GM19238 (cell line): ENCODE data around the gene TBC1D2B.
"Not testable (repeated sequence)": the region's sequence is repeated elsewhere in the genome, so short reads cannot be mapped to it uniquely, and the experiment has no call there.

Experiments used
- DNase-seq: peaks from one replicate; pipeline ENCODE4 v3.0.0; 2011; ENCODE audit warnings: low spot score; ENCODE audit not compliant: insufficient read length

The TBC1D2B gene

GRCh38 chr15:78003539-78004008 is 73.9 kb downstream of the TBC1D2B start:
- no peak for DNase-seq

- no peak for DNase-seq
These were observed 74.5 kb downstream of the TBC1D2B start for GRCh38 chr15:78002996-78003395.

GRCh38 chr15:78001656-78002055 is 75.9 kb downstream of the TBC1D2B start:
- DNase-seq = no peak

- DNase-seq = no peak
These were observed 76.6 kb downstream of the TBC1D2B start for GRCh38 chr15:78000927-78001249.

GRCh38 chr15:78000091-78000926 is 77.2 kb downstream of the TBC1D2B start:
- peak; percentile 53 for DNase-seq

- no peak for DNase-seq
These were observed 78.0 kb downstream of the TBC1D2B start for GRCh38 chr15:77999486-77999885.

GRCh38 chr15:77998592-77998991 is 78.9 kb downstream of the TBC1D2B start:
- DNase-seq = no peak

- DNase-seq = not testable (repeated sequence)
These were observed 79.6 kb downstream of the TBC1D2B start for GRCh38 chr15:77997761-77998554.

- not testable (repeated sequence) for DNase-seq
These were observed 80.3 kb downstream of the TBC1D2B start for GRCh38 chr15:77997221-77997620.

GRCh38 chr15:77996713-77997171 is 80.8 kb downstream of the TBC1D2B start:
- not testable (repeated sequence) for DNase-seq

- DNase-seq = not testable (repeated sequence)
These were observed 81.3 kb downstream of the TBC1D2B start for GRCh38 chr15:77996226-77996625.

- not testable (repeated sequence) for DNase-seq
These were observed 82.0 kb downstream of the TBC1D2B start for GRCh38 chr15:77995537-77995918.

- not testable (repeated sequence) for DNase-seq
These were observed 82.5 kb downstream of the TBC1D2B start for GRCh38 chr15:77994893-77995536.

- DNase-seq = peak; percentile 56
These were observed 83.4 kb downstream of the TBC1D2B start for GRCh38 chr15:77993970-77994693.

- DNase-seq = no peak
These were observed 84.1 kb downstream of the TBC1D2B start for GRCh38 chr15:77993374-77993911.

- no peak for DNase-seq
These were observed 84.9 kb downstream of the TBC1D2B start for GRCh38 chr15:77992356-77993222.

GRCh38 chr15:77991658-77992201 is 85.8 kb downstream of the TBC1D2B start:
- DNase-seq = not testable (repeated sequence)

GRCh38 chr15:77991029-77991406 is 86.5 kb downstream of the TBC1D2B start:
- DNase-seq = no peak

- no peak for DNase-seq
These were observed 88.0 kb downstream of the TBC1D2B start for GRCh38 chr15:77989296-77990143.
